Activated T-helper 2 cell treated with anti-CD3 and anti-CD28 coated beads, Interferon-gamma antibody, Interleukin-2, Interleukin-4, amounts not matched to agents 10 μg/mL and 5 μg/mL and 100 μg/mL, durations not matched to agents 14 hours and 24 hours and 36 hours (primary cell): ENCODE results near the gene PDLIM7. TPM values are rescaled to one million over a fixed set of nuclear protein-coding genes. Genes with fewer than 3 reads are reported as not detected.
A peak's percentile ranks its signal among the peaks of the same experiment; 100 is the strongest.
"Not testable (repeated sequence)": the region's sequence is repeated elsewhere in the genome, so short reads cannot be mapped to it uniquely, and the experiment has no call there.

Experiments
- DNase-seq: peaks from one replicate; pipeline ENCODE4 v3.0.0; 2021; ENCODE audit warnings: low spot score
- H3K27ac Mint-ChIP-seq: one replicate; pipeline ENCODE4 v1.8.0; 2021; ENCODE audit warnings: mixed read lengths
- H3K27me3 Mint-ChIP-seq: one replicate; pipeline ENCODE4 v1.8.0; 2021; ENCODE audit warnings: low read depth, mixed read lengths
- H3K36me3 Mint-ChIP-seq: one replicate; pipeline ENCODE4 v1.8.0; 2021; ENCODE audit warnings: low read depth, mixed read lengths
- H3K4me1 Mint-ChIP-seq: one replicate; pipeline ENCODE4 v1.8.0; 2021; ENCODE audit warnings: low read depth, mixed read lengths
- H3K4me3 Mint-ChIP-seq: one replicate; pipeline ENCODE4 v1.8.0; 2021; ENCODE audit warnings: low read depth, mild to moderate bottlenecking, moderate library complexity, mixed read lengths
- H3K9me3 Mint-ChIP-seq: one replicate; pipeline ENCODE4 v1.8.0; 2021; ENCODE audit warnings: mixed read lengths
- intact Hi-C: fragments of 100-400 bp; cut with micrococcal nuclease; formaldehyde crosslinking; loops from one replicate; pipeline ENCODE4 v1.15.1; 2023
- total RNA-seq: library from RNA; stranded (reverse); gene quantifications from 2 replicates; pipeline ENCODE4 v1.2.3, GENCODE V29; 2022

PDLIM7 gene
- total RNA-seq, 1 donor from 2014 or later = 85.4 TPM

DNA sequence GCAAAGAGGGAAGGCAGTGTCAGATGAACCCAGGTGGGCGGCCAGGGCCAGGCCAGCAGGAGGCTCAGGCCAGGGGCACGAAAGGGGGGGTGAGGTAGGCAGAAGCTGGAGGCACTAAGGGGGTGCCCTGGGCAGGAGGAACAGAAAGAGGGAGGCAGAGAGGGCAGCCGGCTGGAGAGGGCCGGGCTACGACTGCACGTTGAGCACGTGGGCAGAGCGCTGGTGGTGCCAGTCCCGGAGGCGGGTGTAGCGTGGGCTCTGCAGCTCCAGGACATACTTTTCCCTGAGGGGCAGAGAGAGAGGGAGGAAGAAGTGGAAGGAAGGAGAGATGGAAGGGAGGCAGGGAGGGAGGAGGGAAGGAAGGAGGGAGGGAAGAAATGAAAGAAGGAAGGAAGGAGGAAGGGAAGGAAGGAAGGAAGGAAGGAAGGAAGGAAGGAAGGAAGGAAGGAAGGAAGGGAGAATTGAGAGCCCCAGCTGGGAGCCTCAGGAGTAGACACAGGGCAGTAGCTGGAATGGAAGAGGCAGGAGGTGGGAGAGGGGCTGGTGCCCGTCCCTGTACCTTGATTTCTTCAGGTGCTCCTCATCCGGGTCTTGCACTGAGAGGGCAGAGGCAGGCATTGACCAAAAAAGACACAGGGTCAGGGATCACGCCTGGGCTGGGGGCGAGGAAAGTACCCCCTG, 7.0 kb downstream of the PDLIM7 start:
- Mint-ChIP-seq H3K4me3 (no peak overlapping the region), H3K4me1 (peaks cover 12% of the 10 kb centered on the region), H3K9me3 (no peaks in the 10 kb centered on the region), H3K36me3 (peaks cover 48% of the 10 kb centered on the region), H3K27me3 (no peaks in the 10 kb centered on the region), H3K27ac (no peak overlapping the region)
- intact Hi-C loops = no loop called here
- DNase-seq = no peak

GRCh38 chr5:177489119-177489716, 8.2 kb downstream of the PDLIM7 start:
- H3K27ac Mint-ChIP-seq = no peak overlapping the region
- H3K36me3 Mint-ChIP-seq = peaks cover 55% of the 10 kb centered on the region
- no peak for DNase-seq
- intact Hi-C loops = no loop called here
- H3K9me3 Mint-ChIP-seq = no peaks in the 10 kb centered on the region
- no peak overlapping the region for H3K4me3 Mint-ChIP-seq
- H3K27me3 Mint-ChIP-seq = no peaks in the 10 kb centered on the region
- peaks cover 8% of the 10 kb centered on the region for H3K4me1 Mint-ChIP-seq

DNA sequence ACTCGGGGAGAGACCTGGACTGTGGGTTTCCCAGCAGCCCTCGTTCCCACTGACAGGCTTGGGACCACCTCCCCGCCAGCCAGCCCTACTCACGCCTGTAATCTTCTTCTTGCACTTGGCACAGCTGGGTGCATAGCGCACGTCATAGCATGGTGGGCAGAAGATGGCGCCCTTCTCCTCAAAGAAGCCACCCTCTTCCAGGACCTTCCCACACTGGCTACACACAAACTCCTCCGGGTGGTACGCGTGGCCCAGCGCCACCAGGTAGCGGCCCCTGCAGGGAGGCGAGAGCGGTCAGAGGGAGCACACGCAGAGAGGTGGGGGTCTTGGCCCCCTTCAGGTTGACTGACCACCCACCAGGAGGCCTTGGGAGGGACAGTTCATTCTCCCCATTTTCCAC, 9.4 kb downstream of the PDLIM7 start:
- H3K4me3 Mint-ChIP-seq = no peak overlapping the region
- DNase-seq = no peak
- no peaks in the 10 kb centered on the region for H3K9me3 Mint-ChIP-seq
- peaks cover 56% of the 10 kb centered on the region for H3K36me3 Mint-ChIP-seq
- peaks cover 2% of the 10 kb centered on the region for H3K4me1 Mint-ChIP-seq
- H3K27ac Mint-ChIP-seq = no peak overlapping the region
- no peaks in the 10 kb centered on the region for H3K27me3 Mint-ChIP-seq
- intact Hi-C loops = no loop called here

DNA sequence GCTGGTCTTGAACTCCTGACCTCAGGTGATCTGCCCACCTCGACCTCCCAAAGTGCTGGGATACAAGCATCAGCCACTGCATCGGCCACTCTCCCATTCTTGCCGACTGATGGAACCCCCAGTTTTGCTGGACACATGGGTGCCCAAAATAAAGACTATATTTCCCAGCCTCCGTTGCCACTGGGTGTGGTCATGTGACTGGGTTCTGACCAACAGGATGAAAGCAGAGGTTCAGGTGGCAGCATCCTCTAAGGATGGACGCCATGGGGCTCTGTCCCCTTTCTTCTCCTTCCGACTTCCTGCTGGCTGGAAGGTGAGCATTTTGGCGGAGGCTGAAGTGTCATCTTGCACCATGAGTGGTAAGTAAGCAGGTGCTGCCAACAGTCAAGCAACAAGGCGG, 10.3 kb downstream of the PDLIM7 start:
- Mint-ChIP-seq H3K4me1 (peaks cover 2% of the 10 kb centered on the region), H3K27ac (no peak overlapping the region), H3K9me3 (no peaks in the 10 kb centered on the region), H3K4me3 (no peak overlapping the region), H3K36me3 (peaks cover 51% of the 10 kb centered on the region), H3K27me3 (no peaks in the 10 kb centered on the region)
- intact Hi-C loops = no loop called here
- DNase-seq = no peak

GRCh38 chr5:177486256-177486655, 11.1 kb downstream of the PDLIM7 start:
- intact Hi-C loops = no loop called here
- Mint-ChIP-seq H3K9me3 (no peaks in the 10 kb centered on the region), H3K27me3 (no peaks in the 10 kb centered on the region), H3K4me1 (peaks cover 2% of the 10 kb centered on the region), H3K36me3 (peaks cover 46% of the 10 kb centered on the region), H3K4me3 (no peak overlapping the region), H3K27ac (no peak overlapping the region)
- DNase-seq = no peak

DNA sequence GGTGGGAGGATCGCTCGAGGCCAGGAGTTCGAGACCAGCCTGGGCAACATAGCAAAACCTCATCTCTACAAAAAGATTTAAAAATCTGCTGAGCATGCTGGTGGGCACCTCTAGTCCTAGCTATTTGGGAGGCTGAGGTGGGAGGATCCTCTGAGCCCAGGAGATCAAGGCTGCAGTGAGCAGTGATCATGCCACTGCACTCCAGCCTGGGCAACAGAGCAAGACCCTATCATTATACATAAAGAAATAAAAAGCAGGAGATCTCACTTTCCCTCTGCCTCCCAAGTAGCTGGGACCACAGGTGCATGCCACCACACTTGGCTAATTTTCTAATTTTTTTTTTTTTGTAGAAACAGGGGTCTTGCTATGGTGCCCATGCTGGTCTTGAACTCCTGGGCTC, 11.7 kb downstream of the PDLIM7 start:
- H3K9me3 Mint-ChIP-seq, DNase-seq, H3K27me3 Mint-ChIP-seq, intact Hi-C loops, H3K27ac Mint-ChIP-seq, H3K4me3 Mint-ChIP-seq, H3K4me1 Mint-ChIP-seq: not testable (repeated sequence)
- peaks cover 42% of the 10 kb centered on the region for H3K36me3 Mint-ChIP-seq

- DNase-seq = no peak
- Mint-ChIP-seq H3K36me3 (peaks cover 35% of the 10 kb centered on the region), H3K4me3 (no peak overlapping the region), H3K9me3 (no peaks in the 10 kb centered on the region), H3K27me3 (no peaks in the 10 kb centered on the region), H3K4me1 (peaks cover 4% of the 10 kb centered on the region), H3K27ac (no peak overlapping the region)
- intact Hi-C loops = no loop called here
Observed at GRCh38 chr5:177484902-177485549, 12.4 kb downstream of the PDLIM7 start.

DNA sequence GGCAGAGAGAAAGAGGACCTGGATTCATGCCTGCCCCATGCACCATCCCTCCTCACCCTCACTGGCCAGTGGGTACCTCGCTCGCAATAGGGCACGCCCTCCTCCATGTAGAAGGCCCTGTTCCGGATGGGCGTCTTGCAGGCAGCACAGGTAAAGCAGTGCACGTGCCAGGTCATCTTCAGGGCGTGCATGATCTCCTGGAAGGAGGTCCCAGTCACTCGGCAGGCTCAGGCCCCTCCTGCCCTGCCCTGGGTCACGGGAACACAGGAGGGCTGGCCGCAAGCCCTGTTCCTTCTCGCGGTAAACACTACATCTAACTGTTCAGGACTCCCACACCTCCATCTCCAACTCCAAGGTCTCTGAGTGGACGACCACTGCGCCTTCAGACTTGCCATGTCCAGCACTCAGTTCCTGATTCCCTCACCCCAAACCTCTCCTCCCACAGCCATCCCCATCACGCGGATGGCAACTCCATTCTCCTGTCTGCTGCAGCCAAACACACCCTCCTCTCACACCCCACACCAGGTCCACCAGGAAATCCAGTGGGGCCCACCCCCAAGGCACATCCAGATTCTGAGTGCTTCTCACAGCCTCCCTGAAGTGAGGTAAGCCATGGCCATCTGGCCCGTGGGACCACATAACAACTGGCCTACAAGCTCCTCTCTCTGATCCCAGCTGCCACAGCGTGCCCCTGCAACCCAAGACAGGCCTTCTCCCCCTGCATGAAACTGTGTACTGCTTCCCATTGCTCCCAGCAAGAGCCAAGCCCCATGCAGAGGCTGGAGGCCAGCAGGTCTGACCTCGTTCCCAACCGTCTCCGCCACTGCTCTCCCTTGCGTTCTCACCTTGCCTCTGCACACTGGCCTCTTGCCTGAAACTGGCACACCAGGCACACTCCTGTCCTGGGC, 13.2 kb downstream of the PDLIM7 start:
- no peak for DNase-seq
- H3K9me3 Mint-ChIP-seq = no peaks in the 10 kb centered on the region
- no peaks in the 10 kb centered on the region for H3K27me3 Mint-ChIP-seq
- H3K27ac Mint-ChIP-seq = no peak overlapping the region
- intact Hi-C loops = no loop called here
- peaks cover 11% of the 10 kb centered on the region for H3K4me1 Mint-ChIP-seq
- H3K4me3 Mint-ChIP-seq = no peak overlapping the region
- H3K36me3 Mint-ChIP-seq = peaks cover 33% of the 10 kb centered on the region

DNA sequence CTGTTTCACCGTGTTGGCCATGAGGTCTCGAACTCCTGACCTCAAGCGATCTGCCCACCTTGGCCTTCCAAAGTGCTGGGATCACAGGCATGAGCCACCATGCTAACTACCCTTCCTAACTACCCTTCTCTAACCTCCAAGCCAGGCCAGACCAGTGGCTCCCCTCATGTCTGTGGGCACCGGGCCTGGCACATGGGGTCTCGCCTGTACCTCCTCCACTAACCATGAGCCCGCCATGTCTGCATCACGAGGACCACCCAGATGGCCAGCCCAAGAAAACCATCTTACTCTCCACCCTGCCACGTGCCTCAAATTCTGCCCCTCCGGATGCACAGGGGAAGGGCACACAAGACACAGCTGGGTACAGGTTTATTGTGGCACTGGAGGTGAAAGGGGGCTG, 14.4 kb downstream of the PDLIM7 start:
- intact Hi-C loops = no loop called here
- no peak for DNase-seq
- H3K36me3 Mint-ChIP-seq = peaks cover 25% of the 10 kb centered on the region
- no peak overlapping the region for H3K27ac Mint-ChIP-seq
- H3K9me3 Mint-ChIP-seq = no peaks in the 10 kb centered on the region
- no peak overlapping the region for H3K4me3 Mint-ChIP-seq
- H3K4me1 Mint-ChIP-seq = peaks cover 21% of the 10 kb centered on the region
- no peaks in the 10 kb centered on the region for H3K27me3 Mint-ChIP-seq

DNA sequence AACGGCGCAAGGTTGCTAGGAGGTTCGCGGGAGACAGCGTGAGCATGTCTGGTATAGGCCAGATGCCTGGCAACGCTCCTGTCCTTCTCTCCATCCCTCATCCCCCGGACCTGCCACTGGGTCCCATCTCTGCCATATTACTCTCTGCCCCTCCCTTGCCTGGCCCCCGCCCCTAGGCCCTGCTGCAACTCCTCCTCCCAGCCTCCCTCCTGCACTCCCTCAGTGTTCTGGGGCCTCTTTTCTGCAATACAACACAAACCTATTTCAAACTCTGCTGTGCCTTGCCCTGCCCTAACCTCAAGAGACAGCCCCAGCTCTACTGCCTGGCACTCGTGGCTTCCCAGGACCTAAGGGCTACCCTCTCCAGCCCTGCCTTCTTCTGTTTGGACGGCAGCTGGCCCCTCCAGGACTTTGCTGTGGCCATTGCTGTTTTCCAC, 15.0 kb downstream of the PDLIM7 start:
- no peak overlapping the region for H3K4me3 Mint-ChIP-seq
- H3K27me3 Mint-ChIP-seq = no peaks in the 10 kb centered on the region
- intact Hi-C loops = no loop called here
- H3K36me3 Mint-ChIP-seq = peaks cover 21% of the 10 kb centered on the region
- H3K4me1 Mint-ChIP-seq = peaks cover 24% of the 10 kb centered on the region
- no peak for DNase-seq
- no peaks in the 10 kb centered on the region for H3K9me3 Mint-ChIP-seq
- H3K27ac Mint-ChIP-seq = peak overlapping the region; percentile 30

- Mint-ChIP-seq H3K36me3 (peaks cover 9% of the 10 kb centered on the region), H3K9me3 (no peaks in the 10 kb centered on the region), H3K4me1 (peaks cover 37% of the 10 kb centered on the region), H3K27me3 (peaks cover 2% of the 10 kb centered on the region), H3K4me3 (no peak overlapping the region), H3K27ac (peak overlapping the region; percentile 63)
- no peak for DNase-seq
- intact Hi-C loops = no loop called here
Observed at GRCh38 chr5:177479774-177480173, 17.6 kb downstream of the PDLIM7 start.

DNA sequence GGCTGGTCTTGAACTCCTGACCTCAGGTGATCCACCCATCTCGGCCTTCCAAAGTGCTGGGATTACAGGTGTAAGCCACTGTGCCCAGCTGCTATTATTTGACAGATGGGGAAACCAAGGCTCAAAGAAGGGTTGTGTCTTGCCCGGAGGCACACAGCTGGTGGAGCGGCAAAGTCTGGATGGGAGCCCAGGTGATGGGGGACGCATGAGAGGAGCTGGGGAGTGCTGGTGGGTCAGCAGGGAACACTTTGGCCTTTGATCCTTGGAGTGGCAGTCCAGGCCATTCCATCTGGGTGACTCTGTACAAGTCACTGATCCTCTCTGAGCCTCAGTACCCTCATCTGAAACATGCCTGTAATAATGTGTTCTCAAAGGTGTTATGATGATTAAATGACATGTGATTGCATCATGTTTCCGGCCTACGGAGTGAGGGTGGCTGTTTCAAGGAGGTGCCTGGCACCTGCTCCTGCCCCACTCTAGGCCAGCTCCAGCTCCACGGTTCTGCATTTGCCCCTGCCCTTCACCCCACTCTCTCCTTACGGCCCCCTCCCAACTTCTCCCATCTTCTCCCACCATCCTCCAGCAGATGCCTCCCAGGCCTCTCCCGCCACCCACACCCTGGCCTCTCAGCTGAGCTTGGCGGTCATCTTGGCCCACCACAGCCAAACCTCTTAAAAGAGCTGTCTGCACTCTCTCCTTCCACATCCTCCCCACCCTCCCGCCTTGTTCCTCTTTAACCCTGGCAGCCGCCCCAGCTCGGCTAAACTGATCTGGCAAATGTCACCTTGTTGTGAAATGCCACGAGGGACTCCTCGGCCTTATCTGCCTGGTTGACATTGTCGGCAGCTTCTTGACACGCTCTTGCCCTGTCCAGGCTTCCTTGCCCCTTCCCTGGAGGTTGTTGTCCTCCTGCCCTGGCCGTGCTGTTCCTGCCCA, 18.4 kb downstream of the PDLIM7 start:
- H3K27ac Mint-ChIP-seq = peak overlapping the region; percentile 89
- intact Hi-C loops = no loop called here
- no peaks in the 10 kb centered on the region for H3K9me3 Mint-ChIP-seq
- peaks cover 40% of the 10 kb centered on the region for H3K4me1 Mint-ChIP-seq
- no peak overlapping the region for H3K4me3 Mint-ChIP-seq
- DNase-seq = no peak
- peaks cover 5% of the 10 kb centered on the region for H3K27me3 Mint-ChIP-seq
- H3K36me3 Mint-ChIP-seq = peaks cover 7% of the 10 kb centered on the region
